Cardiac muscle cell (in vitro differentiated cells and primary cell): ENCODE data around the gene TAF4B. TPM values are rescaled to one million over a fixed set of nuclear protein-coding genes. Genes with fewer than 3 reads are reported as not detected.
"Not testable (repeated sequence)": the region's sequence is repeated elsewhere in the genome, so short reads cannot be mapped to it uniquely, and the experiment has no call there.

Source experiments
- DNase-seq, 2 donors: peaks; one replicate each; pipeline versions ENCODE4 v3.0.0 to v3.0.0-alpha.2; 2010 to 2017; ENCODE audit warnings: low read depth in 1 of 2, low spot score in 1 of 2
- H3K27ac ChIP-seq: fragments of 200-600 bp; sonication (generic); 2 replicates; pipeline ENCODE4 v1.5.1; 2016
- H3K27me3 ChIP-seq: fragments of 200-600 bp; sonication (generic); 2 replicates; pipeline ENCODE4 v1.6.0; 2016; ENCODE audit warnings: control low read depth
- H3K36me3 ChIP-seq: fragments of 200-600 bp; sonication (generic); 2 replicates; pipeline ENCODE4 v1.5.1; 2016; ENCODE audit warnings: control low read depth
- H3K4me1 ChIP-seq: fragments of 200-600 bp; sonication (generic); 2 replicates; pipeline ENCODE4 v1.8.1; 2017; ENCODE audit warnings: low read depth, mild to moderate bottlenecking, mixed run types
- H3K4me3 ChIP-seq: fragments of 200-600 bp; sonication (generic); 2 replicates; pipeline ENCODE4 v1.5.1; 2016; ENCODE audit warnings: mild to moderate bottlenecking
- H3K9me3 ChIP-seq: fragments of 200-600 bp; sonication (generic); 2 replicates; pipeline ENCODE4 v1.5.1; 2017; ENCODE audit warnings: low read depth, mild to moderate bottlenecking, control low read depth
- polyA plus RNA-seq: library from polyadenylated mRNA; unstranded; fragments of >200 nt; fragmentation: Nextera tagmentation; extraction: Ambion mirVana; gene quantifications from 2 replicates; pipeline ENCODE4 v1.2.1, GENCODE V29; 2016
- total RNA-seq: library from RNA; depleted of rRNA; stranded (reverse); fragments of >200 nt; gene quantifications from 2 replicates; pipeline ENCODE4 v1.2.3, GENCODE V29; 2016
- TF ChIP-seq, protein P1 (sequence below): IDR thresholded peaks from 2 replicates; pipeline ENCODE4 v1.5.1; 2012; ENCODE audit warnings: low read depth, mild to moderate bottlenecking, low read length

Gene TAF4B
- total and polyA plus RNA-seq, 2 experiments from 2014 or later: 1.5 to 8.2 TPM

GRCh38 chr18:26286008-26286407, 59.8 kb downstream of the TAF4B start:
- Histone ChIP-seq H3K4me3 (no peak overlapping the region), H3K9me3 (no peaks in the 10 kb centered on the region), H3K4me1 (no peaks in the 10 kb centered on the region), H3K36me3 (no peaks in the 10 kb centered on the region), H3K27ac (no peak overlapping the region), H3K27me3 (no peaks in the 10 kb centered on the region)
- TF ChIP-seq, protein P1, sequence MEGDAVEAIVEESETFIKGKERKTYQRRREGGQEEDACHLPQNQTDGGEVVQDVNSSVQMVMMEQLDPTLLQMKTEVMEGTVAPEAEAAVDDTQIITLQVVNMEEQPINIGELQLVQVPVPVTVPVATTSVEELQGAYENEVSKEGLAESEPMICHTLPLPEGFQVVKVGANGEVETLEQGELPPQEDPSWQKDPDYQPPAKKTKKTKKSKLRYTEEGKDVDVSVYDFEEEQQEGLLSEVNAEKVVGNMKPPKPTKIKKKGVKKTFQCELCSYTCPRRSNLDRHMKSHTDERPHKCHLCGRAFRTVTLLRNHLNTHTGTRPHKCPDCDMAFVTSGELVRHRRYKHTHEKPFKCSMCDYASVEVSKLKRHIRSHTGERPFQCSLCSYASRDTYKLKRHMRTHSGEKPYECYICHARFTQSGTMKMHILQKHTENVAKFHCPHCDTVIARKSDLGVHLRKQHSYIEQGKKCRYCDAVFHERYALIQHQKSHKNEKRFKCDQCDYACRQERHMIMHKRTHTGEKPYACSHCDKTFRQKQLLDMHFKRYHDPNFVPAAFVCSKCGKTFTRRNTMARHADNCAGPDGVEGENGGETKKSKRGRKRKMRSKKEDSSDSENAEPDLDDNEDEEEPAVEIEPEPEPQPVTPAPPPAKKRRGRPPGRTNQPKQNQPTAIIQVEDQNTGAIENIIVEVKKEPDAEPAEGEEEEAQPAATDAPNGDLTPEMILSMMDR: no peak
- DNase-seq: no peak

GRCh38 chr18:26287644-26288043, 61.4 kb downstream of the TAF4B start:
- H3K36me3 ChIP-seq: no peaks in the 10 kb centered on the region
- H3K9me3 ChIP-seq: no peaks in the 10 kb centered on the region
- H3K27ac ChIP-seq: no peak overlapping the region
- no peak overlapping the region for H3K4me3 ChIP-seq
- TF ChIP-seq, protein P1: no peak
- no peaks in the 10 kb centered on the region for H3K27me3 ChIP-seq
- no peaks in the 10 kb centered on the region for H3K4me1 ChIP-seq
- no peak for DNase-seq

DNA sequence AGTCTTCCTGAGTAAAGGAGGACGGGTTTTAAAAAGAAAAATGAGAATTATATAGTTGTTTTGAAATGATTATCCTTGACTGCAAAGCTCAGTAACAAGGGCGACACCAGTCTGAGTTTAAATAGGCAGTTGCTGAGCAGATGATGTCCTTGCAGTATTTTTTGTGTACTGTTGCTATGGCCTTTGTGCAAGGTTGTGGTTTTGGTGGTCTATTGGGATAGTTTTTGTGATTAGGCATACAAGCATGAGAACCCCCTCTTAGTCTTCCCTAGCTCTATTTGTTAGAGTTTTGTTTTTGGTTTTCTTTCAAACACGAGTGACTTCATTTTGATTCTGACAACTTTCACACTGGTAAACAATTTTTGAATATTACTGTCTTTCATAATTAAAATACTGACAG, 64.1 kb downstream of the TAF4B start:
- DNase-seq: no peak
- Histone ChIP-seq H3K27ac (no peak overlapping the region), H3K9me3 (no peaks in the 10 kb centered on the region), H3K36me3 (no peaks in the 10 kb centered on the region), H3K4me1 (no peaks in the 10 kb centered on the region), H3K27me3 (no peaks in the 10 kb centered on the region), H3K4me3 (no peak overlapping the region)
- TF ChIP-seq, protein P1: no peak

DNA sequence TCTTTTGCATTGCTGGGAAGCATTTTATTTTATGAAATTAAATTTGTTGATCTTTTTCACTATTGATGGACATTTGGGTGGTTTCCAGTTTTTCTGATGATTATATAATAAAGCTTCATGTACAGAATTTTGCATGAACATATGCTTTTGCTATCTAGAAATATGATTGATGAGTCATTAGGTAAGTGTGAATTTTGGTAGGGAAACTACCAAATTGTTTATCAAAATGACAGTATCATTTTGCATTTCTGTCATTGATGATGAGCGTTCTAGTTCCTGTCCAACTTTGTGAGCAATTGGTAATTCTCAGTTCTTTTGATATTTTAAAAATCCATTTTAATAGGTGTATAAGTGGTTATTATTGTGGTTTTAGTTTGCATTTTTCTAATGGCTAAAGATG, 67.7 kb downstream of the TAF4B start:
- Histone ChIP-seq H3K27me3 (no peaks in the 10 kb centered on the region), H3K4me3 (no peak overlapping the region), H3K9me3 (no peaks in the 10 kb centered on the region), H3K4me1 (no peaks in the 10 kb centered on the region), H3K27ac (no peak overlapping the region), H3K36me3 (no peaks in the 10 kb centered on the region)
- TF ChIP-seq, protein P1: no peak
- no peak for DNase-seq

DNA sequence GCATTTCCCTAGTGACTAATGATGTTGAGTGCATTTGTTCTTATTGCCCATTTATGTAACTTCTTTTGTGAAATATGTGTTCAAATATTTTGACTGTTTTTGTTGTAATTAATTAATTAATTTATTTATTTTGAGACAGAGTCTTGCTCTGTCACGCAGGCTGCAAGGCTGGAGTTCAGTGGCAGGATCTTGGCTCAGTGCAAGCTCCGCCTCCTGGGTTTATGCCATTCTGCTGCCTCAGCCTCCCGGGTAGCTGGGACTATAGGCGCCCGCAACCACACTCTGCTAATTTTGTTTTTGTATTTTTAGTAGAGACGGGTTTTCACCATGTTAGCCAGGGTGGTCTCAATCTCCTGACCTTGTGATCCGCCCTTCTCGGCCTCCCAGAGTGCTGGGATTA, 71.9 kb downstream of the TAF4B start:
- H3K4me3 ChIP-seq: no peak overlapping the region
- no peaks in the 10 kb centered on the region for H3K27me3 ChIP-seq
- TF ChIP-seq, protein P1: no peak
- H3K27ac ChIP-seq: no peak overlapping the region
- H3K4me1 ChIP-seq: no peaks in the 10 kb centered on the region
- no peaks in the 10 kb centered on the region for H3K9me3 ChIP-seq
- H3K36me3 ChIP-seq: no peaks in the 10 kb centered on the region
- no peak for DNase-seq

DNA sequence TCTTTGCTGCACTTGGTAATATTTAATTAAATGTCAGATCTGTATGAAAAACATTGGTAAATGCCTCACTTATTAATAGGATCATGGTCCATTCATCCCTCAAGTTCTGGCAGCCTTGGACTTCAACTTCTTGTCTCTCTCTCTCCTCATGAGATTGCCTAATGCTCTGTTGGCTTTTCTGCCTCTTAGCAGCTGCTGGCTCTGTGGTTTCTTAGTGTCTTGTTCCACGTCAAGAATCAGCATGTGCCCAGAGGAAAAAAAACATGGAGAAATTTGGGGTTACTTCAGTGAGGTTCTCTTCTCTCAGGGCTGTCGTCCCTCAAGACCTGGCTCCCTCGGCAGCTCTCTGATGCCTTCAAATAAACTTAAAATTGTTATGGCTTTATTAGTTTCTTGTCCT, 75.4 kb downstream of the TAF4B start:
- H3K9me3 ChIP-seq: no peaks in the 10 kb centered on the region
- H3K4me1 ChIP-seq: no peaks in the 10 kb centered on the region

DNA sequence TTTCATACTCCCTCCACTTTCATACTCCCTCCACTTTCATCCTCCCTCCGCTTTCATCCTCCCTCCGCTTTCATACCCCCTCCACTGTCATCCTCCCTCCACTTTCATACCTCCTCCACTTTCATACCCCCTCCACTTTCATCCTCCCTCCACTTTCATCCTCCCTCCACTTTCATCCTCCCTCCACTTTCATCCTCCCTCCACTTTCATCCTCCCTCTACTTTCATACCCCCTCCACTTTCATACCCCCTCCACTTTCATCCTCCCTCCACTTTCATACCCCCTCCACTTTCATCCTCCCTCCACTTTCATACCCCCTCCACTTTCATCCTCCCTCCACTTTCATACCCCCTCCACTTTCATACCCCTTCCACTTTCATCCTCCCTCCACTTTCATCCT, 77.0 kb downstream of the TAF4B start:
- H3K27ac ChIP-seq, H3K4me1 ChIP-seq, H3K4me3 ChIP-seq, DNase-seq, H3K27me3 ChIP-seq, H3K36me3 ChIP-seq, H3K9me3 ChIP-seq: not testable (repeated sequence)

More for the DNA sequence above, 75.4 kb downstream of the TAF4B start:
- no peak overlapping the region for H3K27ac ChIP-seq
- no peak overlapping the region for H3K4me3 ChIP-seq
- DNase-seq: peak in 1 of 2 donors; percentile 61
- H3K36me3 ChIP-seq: no peaks in the 10 kb centered on the region
- TF ChIP-seq, protein P1: no peak
- H3K27me3 ChIP-seq: no peaks in the 10 kb centered on the region
